Left renal cortex interstitium (tissue), 4 donors: ENCODE results near the gene PILRA. TPM values are rescaled to one million over a fixed set of nuclear protein-coding genes. Genes with fewer than 3 reads are reported as not detected.

ENCODE experiments used
- polyA plus RNA-seq, 4 donors: library from polyadenylated mRNA; unstranded; fragments of 120-200 nt; gene quantifications; one replicate each; pipeline ENCODE4 v1.2.1, GENCODE V29; 2013; ENCODE audit not compliant: insufficient read length in 4 of 4

PILRA gene
- polyA plus RNA-seq, 4 donors = 3.1 to 8.7 (median 5.8) TPM

Other genes with a start within 250 kb of the PILRA start
- 1 to 10 TPM; 1.7 to 2.5 (median 1.9) TPM for gene MBLAC1, start 246.5 kb upstream of the PILRA start, polyA plus RNA-seq
- gene LAMTOR4, start 224.6 kb upstream of the PILRA start, polyA plus RNA-seq = 100 to 1,000 TPM in 3 of 4 donors, 10 to 100 TPM in 1; 97.0 to 134 (median 116) TPM
- gene TRAPPC14, start 214.8 kb upstream of the PILRA start, polyA plus RNA-seq = 10 to 100 TPM; 18.6 to 27.7 (median 23.6) TPM
- 1 to 10 TPM; 5.7 to 8.0 (median 6.3) TPM for gene GAL3ST4, start 204.9 kb upstream of the PILRA start, polyA plus RNA-seq
- 10 to 100 TPM in 2 of 4 donors, 1 to 10 TPM in 2; 5.9 to 17.4 (median 13.1) TPM for gene GPC2, start 196.1 kb upstream of the PILRA start, polyA plus RNA-seq
- 10 to 100 TPM in 3 of 4 donors, 1 to 10 TPM in 1; 7.5 to 37.1 (median 22.3) TPM for gene STAG3, start 195.6 kb upstream of the PILRA start, polyA plus RNA-seq
- gene PVRIG, start 153.5 kb upstream of the PILRA start, polyA plus RNA-seq = 10 to 100 TPM in 1 of 4 donors, 1 to 10 TPM in 3; 1.7 to 12.5 (median 5.0) TPM
- 1 to 10 TPM; 6.9 to 9.1 (median 7.1) TPM for gene SPDYE3, start 65.8 kb upstream of the PILRA start, polyA plus RNA-seq
- gene PILRB, start 15.4 kb upstream of the PILRA start, polyA plus RNA-seq = 10 to 100 TPM; 20.6 to 64.3 (median 42.5) TPM
- gene ZCWPW1, start 55.2 kb downstream of the PILRA start, polyA plus RNA-seq = 1 to 10 TPM; 4.6 to 7.7 (median 6.6) TPM
- gene MEPCE, start 56.3 kb downstream of the PILRA start, polyA plus RNA-seq = 10 to 100 TPM; 52.4 to 69.2 (median 56.7) TPM
- 10 to 100 TPM; 15.4 to 28.1 (median 21.1) TPM for gene PPP1R35, start 63.0 kb downstream of the PILRA start, polyA plus RNA-seq
- gene SPACDR, start 90.8 kb downstream of the PILRA start, polyA plus RNA-seq = 1 to 10 TPM in 2 of 4 donors, under 1 TPM in 2; 0.75 to 3.4 (median 1.3) TPM
- gene TSC22D4, start 105.7 kb downstream of the PILRA start, polyA plus RNA-seq = 10 to 100 TPM; 32.3 to 61.0 (median 48.2) TPM
- 1 to 10 TPM; 1.8 to 3.7 (median 2.5) TPM for gene NYAP1, start 110.4 kb downstream of the PILRA start, polyA plus RNA-seq
- 10 to 100 TPM; 10.8 to 17.7 (median 14.3) TPM for gene AGFG2, start 165.7 kb downstream of the PILRA start, polyA plus RNA-seq
- gene SAP25, start 200.4 kb downstream of the PILRA start, polyA plus RNA-seq = 10 to 100 TPM in 1 of 4 donors, 1 to 10 TPM in 3; 1.3 to 11.0 (median 4.6) TPM
- gene LRCH4, start 212.6 kb downstream of the PILRA start, polyA plus RNA-seq = 10 to 100 TPM; 25.9 to 55.9 (median 47.4) TPM
- 1 to 10 TPM; 1.6 to 3.2 (median 2.5) TPM for gene FBXO24, start 212.8 kb downstream of the PILRA start, polyA plus RNA-seq
- 100 to 1,000 TPM in 3 of 4 donors, 10 to 100 TPM in 1; 97.8 to 184 (median 137) TPM for gene PCOLCE, start 228.9 kb downstream of the PILRA start, polyA plus RNA-seq
- gene MOSPD3, start 239.1 kb downstream of the PILRA start, polyA plus RNA-seq = 10 to 100 TPM; 22.9 to 35.8 (median 29.9) TPM